ENCODE data around the gene SPRN.

GRCh38 chr10:133415752-133416151, 8.7 kb downstream of the SPRN start:
- TF ChIP-seq CTCF (IDR thresholded peaks at IDR 0.05) (no peak), POLR2A (IDR thresholded peaks at IDR 0.05) (no peak)

Data from heart left ventricle (tissue), 13 donors.